Measurements from ENCODE around the gene UNG. TPM values are rescaled to one million over a fixed set of nuclear protein-coding genes. Genes with fewer than 3 reads are reported as not detected.

Gene UNG
- total and polyA plus RNA-seq, 5 donors from 2014 or later, result 8.9 to 42.2 (median 33.0) TPM

DNA sequence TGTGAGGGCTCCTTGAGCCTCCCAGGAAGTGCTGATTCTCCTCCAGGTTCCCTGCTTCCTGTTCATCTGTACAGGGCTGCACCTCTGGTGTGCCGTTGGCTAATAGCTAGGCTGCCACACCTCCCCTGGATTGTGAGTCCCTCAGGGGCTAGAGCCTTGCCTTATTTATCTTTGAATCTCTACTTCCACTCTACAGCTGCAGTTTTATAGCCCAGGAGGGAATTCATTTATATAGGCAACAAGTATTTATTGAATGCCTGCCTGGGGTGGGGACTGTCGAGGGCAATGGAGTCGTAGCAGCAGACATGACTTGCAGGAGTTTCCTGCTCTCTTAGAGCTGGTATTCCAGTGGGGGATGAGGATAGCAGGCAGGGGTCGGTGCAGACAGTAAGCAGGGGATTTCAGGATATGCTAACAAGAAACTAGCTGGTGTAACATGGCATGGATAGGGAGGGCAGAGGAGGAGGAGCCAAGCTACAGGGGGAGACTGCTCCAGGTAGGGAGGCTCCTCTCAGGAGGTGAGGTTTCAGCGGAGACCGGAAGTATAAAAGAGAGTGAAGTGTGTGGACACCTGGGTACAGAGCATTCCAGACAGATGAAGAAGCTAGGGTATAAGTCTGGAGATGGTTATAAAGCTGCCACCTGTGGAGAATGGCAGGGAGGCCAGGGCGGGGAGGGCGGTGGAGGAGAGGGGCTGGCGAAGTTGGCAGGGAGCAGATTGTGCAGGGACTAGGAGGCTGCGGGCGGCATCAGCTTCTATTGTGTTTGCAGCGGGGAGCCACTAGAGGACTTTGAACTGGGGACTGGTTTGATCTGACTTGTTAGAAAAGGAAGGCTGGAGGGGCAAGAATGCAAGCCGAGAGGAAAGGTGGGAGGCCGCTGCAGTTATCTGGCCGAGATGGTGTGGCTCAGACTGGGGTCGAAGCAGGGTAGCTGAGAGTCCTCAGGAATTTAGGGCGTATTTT, 27.8 kb upstream of the UNG start:
- H3K9me3 Mint-ChIP-seq, result peaks cover 0 to under 1% (median 0%) of the 10 kb centered on the region in 7 donors
- no peak overlapping the region for H3K4me3 Mint-ChIP-seq
- Histone ChIP-seq H3K27me3 (ENCODE audit: control insufficient read depth, insufficient read depth, low read length) (no peaks in the 10 kb centered on the region), H3K4me1 (ENCODE audit: control insufficient read depth, insufficient read depth, low read length, poor library complexity, severe bottlenecking) (no peaks in the 10 kb centered on the region), H3K36me3 (ENCODE audit: control insufficient read depth, insufficient read depth, low read length) (peaks cover 30% of the 10 kb centered on the region), H3K4me3 (ENCODE audit: low read depth, low read length) (no peak overlapping the region), H3K9me3 (ENCODE audit: control insufficient read depth in 2 of 2, low read length in 2 of 2) (no peaks in the 10 kb centered on the region), H3K27ac (ENCODE audit: insufficient read depth, low read length, poor library complexity, severe bottlenecking) (no peak overlapping the region)
- no peaks in the 10 kb centered on the region for H3K27me3 Mint-ChIP-seq
- H3K36me3 Mint-ChIP-seq, result peaks cover 61% of the 10 kb centered on the region
- peak overlapping the region; percentile 45 to 76 (median 73) for H3K27ac Mint-ChIP-seq
- DNase-seq, result no peak
- peaks cover 0 to 2% (median 1%) of the 10 kb centered on the region in 4 donors for H3K4me1 Mint-ChIP-seq
- ATAC-seq (ENCODE audit: low read depth in 2 of 2), result no peak

DNA sequence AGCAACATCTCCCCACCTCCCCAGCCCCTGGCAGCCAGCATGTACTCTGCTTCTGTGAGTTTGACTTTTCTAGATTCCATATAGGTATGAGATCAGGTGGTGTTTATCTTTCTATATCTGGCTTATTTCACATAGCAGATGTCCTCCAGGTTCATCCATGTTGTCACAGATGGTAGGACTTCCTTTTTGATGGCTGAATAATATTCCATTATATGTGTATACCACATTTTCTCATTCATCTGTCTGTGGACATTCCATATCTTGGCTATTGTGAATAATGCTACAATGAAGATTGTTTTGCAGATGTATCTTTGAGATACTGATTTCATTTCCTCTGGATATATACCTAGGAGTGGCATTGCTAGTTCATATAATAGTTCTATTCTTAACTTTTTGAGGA, 22.5 kb upstream of the UNG start:
- Mint-ChIP-seq H3K36me3 (peaks cover 72% of the 10 kb centered on the region), H3K4me1 (peaks cover 0 to 2% (median under 1%) of the 10 kb centered on the region in 4 donors), H3K27me3 (no peaks in the 10 kb centered on the region), H3K9me3 (peaks cover 2 to 17% (median 7%) of the 10 kb centered on the region in 7 donors), H3K4me3 (no peak overlapping the region), H3K27ac (no peak overlapping the region)
- ATAC-seq (ENCODE audit: low read depth in 2 of 2) (no peak), DNase-seq (no peak)
- Histone ChIP-seq H3K27me3 (ENCODE audit: control insufficient read depth, insufficient read depth, low read length) (no peaks in the 10 kb centered on the region), H3K27ac (ENCODE audit: insufficient read depth, low read length, poor library complexity, severe bottlenecking) (no peak overlapping the region), H3K9me3 (ENCODE audit: control insufficient read depth in 2 of 2, low read length in 2 of 2) (peaks cover 3 to 4% of the 10 kb centered on the region in 2 experiments), H3K4me3 (ENCODE audit: low read depth, low read length) (no peak overlapping the region), H3K36me3 (ENCODE audit: control insufficient read depth, insufficient read depth, low read length) (peaks cover 37% of the 10 kb centered on the region), H3K4me1 (ENCODE audit: control insufficient read depth, insufficient read depth, low read length, poor library complexity, severe bottlenecking) (no peaks in the 10 kb centered on the region)

- peaks cover 2 to 14% (median 7%) of the 10 kb centered on the region in 7 donors for H3K9me3 Mint-ChIP-seq
- ATAC-seq (ENCODE audit: low read depth in 2 of 2), result no peak
- peaks cover 69% of the 10 kb centered on the region for H3K36me3 ChIP-seq (ENCODE audit: control insufficient read depth, insufficient read depth, low read length)
These were observed 14.6 kb upstream of the UNG start for GRCh38 chr12:109082751-109083150.

DNA sequence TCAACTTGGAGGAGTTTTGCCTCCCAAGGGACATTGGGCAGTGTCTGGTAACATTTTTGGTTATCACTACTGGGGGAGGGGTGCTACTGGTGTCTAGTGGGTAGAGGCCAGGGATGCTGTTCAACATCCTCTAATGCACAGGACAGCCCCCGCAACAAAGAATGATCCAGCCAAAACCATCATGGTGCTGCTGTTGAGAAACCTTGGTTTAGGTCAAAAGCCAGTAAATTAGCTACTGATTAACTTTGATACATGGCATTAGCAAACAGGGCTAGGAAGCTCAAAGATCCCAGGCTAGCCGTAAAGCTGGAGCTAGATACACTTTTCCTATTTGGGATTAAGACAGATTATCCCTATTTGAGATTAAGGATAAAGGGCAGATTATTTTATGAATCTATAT, 13.0 kb upstream of the UNG start:
- Mint-ChIP-seq H3K36me3 (peaks cover 37% of the 10 kb centered on the region), H3K4me3 (no peak overlapping the region), H3K27ac (no peak overlapping the region), H3K9me3 (peaks cover 0 to 5% (median 3%) of the 10 kb centered on the region in 7 donors), H3K27me3 (no peaks in the 10 kb centered on the region), H3K4me1 (peaks cover 0 to 5% (median 1%) of the 10 kb centered on the region in 4 donors)
- Histone ChIP-seq H3K4me1 (ENCODE audit: control insufficient read depth, insufficient read depth, low read length, poor library complexity, severe bottlenecking) (no peaks in the 10 kb centered on the region), H3K27ac (ENCODE audit: insufficient read depth, low read length, poor library complexity, severe bottlenecking) (no peak overlapping the region), H3K9me3 (ENCODE audit: control insufficient read depth in 2 of 2, low read length in 2 of 2) (no peaks in the 10 kb centered on the region), H3K4me3 (ENCODE audit: low read depth, low read length) (no peak overlapping the region), H3K27me3 (ENCODE audit: control insufficient read depth, insufficient read depth, low read length) (no peaks in the 10 kb centered on the region), H3K36me3 (ENCODE audit: control insufficient read depth, insufficient read depth, low read length) (peaks cover 74% of the 10 kb centered on the region)
- DNase-seq (no peak), ATAC-seq (ENCODE audit: low read depth in 2 of 2) (no peak)

More at GRCh38 chr12:109082751-109083150, 14.6 kb upstream of the UNG start:
- Mint-ChIP-seq H3K4me3 (no peak overlapping the region), H3K27me3 (no peaks in the 10 kb centered on the region), H3K27ac (peak overlapping the region in 1 of 3 donors; percentile 32), H3K4me1 (peaks cover 0 to 5% (median 1%) of the 10 kb centered on the region in 4 donors), H3K36me3 (peaks cover 42% of the 10 kb centered on the region)
- Histone ChIP-seq H3K27me3 (ENCODE audit: control insufficient read depth, insufficient read depth, low read length) (no peaks in the 10 kb centered on the region), H3K27ac (ENCODE audit: insufficient read depth, low read length, poor library complexity, severe bottlenecking) (no peak overlapping the region), H3K9me3 (ENCODE audit: control insufficient read depth in 2 of 2, low read length in 2 of 2) (peaks cover 3 to 4% of the 10 kb centered on the region in 2 experiments), H3K4me1 (ENCODE audit: control insufficient read depth, insufficient read depth, low read length, poor library complexity, severe bottlenecking) (no peaks in the 10 kb centered on the region), H3K4me3 (ENCODE audit: low read depth, low read length) (no peak overlapping the region)
- no peak for DNase-seq

DNA sequence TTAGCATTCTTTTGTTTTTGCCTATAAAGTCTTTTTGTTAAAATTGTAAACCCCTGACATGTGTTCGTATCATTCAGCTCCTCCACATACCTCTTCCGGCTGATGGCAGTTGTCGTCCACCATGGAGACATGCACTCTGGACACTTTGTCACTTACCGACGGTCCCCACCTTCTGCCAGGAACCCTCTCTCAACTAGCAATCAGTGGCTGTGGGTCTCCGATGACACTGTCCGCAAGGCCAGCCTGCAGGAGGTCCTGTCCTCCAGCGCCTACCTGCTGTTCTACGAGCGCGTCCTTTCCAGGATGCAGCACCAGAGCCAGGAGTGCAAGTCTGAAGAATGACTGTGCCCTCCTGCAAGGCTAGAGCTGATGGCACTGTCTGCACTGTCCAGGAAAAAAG, 11.8 kb upstream of the UNG start:
- no peak overlapping the region for H3K4me3 ChIP-seq (ENCODE audit: low read depth, low read length)
- no peaks in the 10 kb centered on the region for H3K4me1 ChIP-seq (ENCODE audit: control insufficient read depth, insufficient read depth, low read length, poor library complexity, severe bottlenecking)
- H3K4me1 Mint-ChIP-seq, result peaks cover 0 to 2% (median under 1%) of the 10 kb centered on the region in 4 donors
- H3K36me3 Mint-ChIP-seq, result peaks cover 26% of the 10 kb centered on the region
- DNase-seq (no peak), ATAC-seq (ENCODE audit: low read depth in 2 of 2) (no peak)
- H3K27me3 Mint-ChIP-seq, result no peaks in the 10 kb centered on the region
- no peaks in the 10 kb centered on the region for H3K27me3 ChIP-seq (ENCODE audit: control insufficient read depth, insufficient read depth, low read length)
- H3K9me3 Mint-ChIP-seq, result no peaks in the 10 kb centered on the region
- no peak overlapping the region for H3K4me3 Mint-ChIP-seq
- H3K27ac Mint-ChIP-seq, result peak overlapping the region in 2 of 3 donors; percentile 64 to 90
- no peaks in the 10 kb centered on the region for H3K9me3 ChIP-seq (ENCODE audit: control insufficient read depth in 2 of 2, low read length in 2 of 2)
- no peak overlapping the region for H3K27ac ChIP-seq (ENCODE audit: insufficient read depth, low read length, poor library complexity, severe bottlenecking)
- peaks cover 70% of the 10 kb centered on the region for H3K36me3 ChIP-seq (ENCODE audit: control insufficient read depth, insufficient read depth, low read length)

DNA sequence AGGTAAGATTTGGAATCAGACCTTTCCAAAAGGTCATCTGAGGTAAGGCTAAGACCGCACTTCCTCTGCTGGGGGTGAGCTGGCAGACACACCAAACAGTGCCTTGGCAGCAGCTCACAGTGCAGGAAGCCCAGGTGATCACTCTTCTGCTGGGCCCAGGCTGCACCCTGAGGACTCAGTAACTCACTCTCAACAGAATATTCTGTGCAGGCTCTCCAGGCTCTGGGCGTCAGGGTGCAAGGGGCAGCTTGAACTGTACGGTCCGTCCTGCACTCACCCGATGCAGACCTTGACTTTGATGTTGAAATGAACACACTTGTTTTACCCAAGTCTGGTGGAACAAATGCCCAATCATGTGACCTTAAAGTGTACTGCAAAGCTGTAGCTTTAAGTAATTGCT, 10.1 kb upstream of the UNG start:
- Histone ChIP-seq H3K4me1 (ENCODE audit: control insufficient read depth, insufficient read depth, low read length, poor library complexity, severe bottlenecking) (peaks cover 6% of the 10 kb centered on the region), H3K4me3 (ENCODE audit: low read depth, low read length) (no peak overlapping the region), H3K27ac (ENCODE audit: insufficient read depth, low read length, poor library complexity, severe bottlenecking) (no peak overlapping the region), H3K36me3 (ENCODE audit: control insufficient read depth, insufficient read depth, low read length) (peaks cover 62% of the 10 kb centered on the region), H3K9me3 (ENCODE audit: control insufficient read depth in 2 of 2, low read length in 2 of 2) (no peaks in the 10 kb centered on the region), H3K27me3 (ENCODE audit: control insufficient read depth, insufficient read depth, low read length) (no peaks in the 10 kb centered on the region)
- H3K4me3 Mint-ChIP-seq, result no peak overlapping the region
- ATAC-seq (ENCODE audit: low read depth in 2 of 2) (no peak), DNase-seq (no peak)
- no peaks in the 10 kb centered on the region for H3K9me3 Mint-ChIP-seq
- H3K4me1 Mint-ChIP-seq, result peaks cover 0 to 15% (median 9%) of the 10 kb centered on the region in 4 donors
- H3K36me3 Mint-ChIP-seq, result peaks cover 10% of the 10 kb centered on the region
- no peak overlapping the region for H3K27ac Mint-ChIP-seq
- no peaks in the 10 kb centered on the region for H3K27me3 Mint-ChIP-seq

DNA sequence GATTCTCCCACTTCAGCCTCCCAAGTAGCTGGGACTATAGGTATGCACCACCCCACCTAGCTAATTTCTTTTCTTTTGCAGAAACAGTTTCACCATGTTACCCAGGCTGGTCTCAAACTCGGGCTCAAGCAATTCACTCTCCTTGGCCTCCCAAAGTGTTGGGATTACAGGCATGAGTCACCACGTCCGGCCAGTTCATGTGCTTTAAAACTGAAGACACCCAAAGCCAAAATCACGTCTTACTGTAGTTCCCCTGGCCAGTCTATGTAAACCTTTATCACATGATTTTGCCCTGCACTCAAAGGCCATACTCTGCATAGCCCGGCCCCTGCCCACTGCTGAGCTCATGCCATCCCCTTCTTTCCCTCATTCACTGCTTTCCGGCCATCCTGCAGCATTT, 8.6 kb upstream of the UNG start:
- Mint-ChIP-seq H3K36me3 (peaks cover 4% of the 10 kb centered on the region), H3K4me1 (peaks cover 5 to 31% (median 21%) of the 10 kb centered on the region in 4 donors), H3K4me3 (no peak overlapping the region), H3K27me3 (no peaks in the 10 kb centered on the region), H3K9me3 (no peaks in the 10 kb centered on the region), H3K27ac (peak overlapping the region in 1 of 3 donors; percentile 81)
- Histone ChIP-seq H3K27me3 (ENCODE audit: control insufficient read depth, insufficient read depth, low read length) (no peaks in the 10 kb centered on the region), H3K9me3 (ENCODE audit: control insufficient read depth in 2 of 2, low read length in 2 of 2) (no peaks in the 10 kb centered on the region), H3K36me3 (ENCODE audit: control insufficient read depth, insufficient read depth, low read length) (peaks cover 50% of the 10 kb centered on the region), H3K27ac (ENCODE audit: insufficient read depth, low read length, poor library complexity, severe bottlenecking) (no peak overlapping the region), H3K4me1 (ENCODE audit: control insufficient read depth, insufficient read depth, low read length, poor library complexity, severe bottlenecking) (peaks cover 19% of the 10 kb centered on the region), H3K4me3 (ENCODE audit: low read depth, low read length) (no peak overlapping the region)
- ATAC-seq (ENCODE audit: low read depth in 2 of 2), result no peak
- DNase-seq, result no peak
